ENCODE measurements around the gene AMOTL1.
"Not testable (repeated sequence)": the region's sequence is repeated elsewhere in the genome, so short reads cannot be mapped to it uniquely, and the experiment has no call there.

The AMOTL1 gene

DNA sequence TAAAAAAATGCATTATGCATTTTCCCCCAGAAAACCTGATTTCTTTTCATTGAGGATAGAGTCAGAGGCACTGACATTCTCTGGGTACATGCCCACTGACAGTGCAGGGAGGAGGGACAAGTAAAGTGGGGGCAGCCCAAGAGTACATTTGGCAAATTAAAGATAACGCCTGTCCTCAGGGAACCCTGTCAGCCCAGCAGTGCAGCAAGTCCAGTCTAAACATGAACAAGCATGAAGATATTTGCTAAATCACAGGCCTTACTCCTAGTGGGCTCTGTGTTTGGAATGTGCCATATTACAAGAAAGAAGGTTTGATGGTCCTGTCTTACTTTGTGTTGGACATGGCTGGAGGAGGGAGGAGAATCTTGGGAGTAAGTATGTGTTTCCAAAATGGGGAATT is 37.9 kb downstream of the AMOTL1 start:
- DNase-seq (ENCODE audit: low read depth, low spot score), result no peak
- no peak overlapping the region for H3K4me3 ChIP-seq (ENCODE audit: low read length)

GRCh38 chr11:94806419-94806818 is 38.3 kb downstream of the AMOTL1 start:
- DNase-seq (ENCODE audit: low read depth, low spot score), result no peak
- no peak overlapping the region for H3K4me3 ChIP-seq (ENCODE audit: low read length)

GRCh38 chr11:94809251-94809650 is 41.1 kb downstream of the AMOTL1 start:
- no peak for DNase-seq (ENCODE audit: low read depth, low spot score)
- no peak overlapping the region for H3K4me3 ChIP-seq (ENCODE audit: low read length)

DNA sequence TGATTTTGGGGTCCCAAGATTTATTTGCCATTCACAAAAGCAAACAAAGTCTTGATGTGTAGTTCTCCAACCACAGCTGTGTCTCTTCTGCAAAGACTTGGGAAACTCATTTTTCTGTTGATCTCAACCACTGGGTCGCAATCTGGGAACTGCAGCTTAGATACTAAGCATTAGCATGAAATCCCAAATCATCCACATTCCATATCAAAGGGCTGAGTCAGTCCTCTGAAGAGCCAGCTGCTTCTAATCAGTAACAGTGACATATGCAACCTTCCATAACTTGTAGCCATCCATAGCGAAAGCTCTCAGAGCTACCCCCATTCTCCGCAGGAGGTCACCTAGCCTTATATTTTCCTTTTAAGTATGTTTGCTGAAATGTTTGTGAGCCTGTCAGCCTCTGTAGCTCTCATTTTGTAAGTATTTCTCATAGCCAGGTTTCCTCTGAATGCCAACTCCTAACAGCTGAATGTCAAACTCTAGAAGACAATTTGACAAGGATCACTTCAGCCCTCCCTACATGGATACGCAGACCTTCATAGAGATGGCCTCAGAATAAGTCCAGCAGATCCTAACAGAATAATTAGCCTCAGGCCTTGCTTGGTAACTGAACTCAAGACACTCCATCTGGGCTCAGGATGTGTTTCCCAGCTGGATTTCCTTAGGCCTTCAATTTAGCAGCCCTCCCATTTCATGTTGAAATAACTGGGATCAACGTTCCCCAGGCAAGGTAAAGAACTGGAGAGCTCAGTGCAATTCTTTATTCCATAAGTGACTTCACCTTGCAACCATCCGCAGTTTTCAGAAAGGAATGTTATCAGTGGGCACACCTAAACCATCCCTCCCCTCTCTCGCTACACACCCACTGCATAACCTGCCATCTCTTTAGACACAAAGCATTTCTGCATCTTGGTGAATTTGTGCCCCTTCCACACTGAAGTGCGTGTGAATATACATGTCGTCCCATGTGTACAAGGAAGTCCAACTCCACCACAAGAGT is 44.9 kb downstream of the AMOTL1 start:
- H3K4me3 ChIP-seq (ENCODE audit: low read length); DNase-seq (ENCODE audit: low read depth, low spot score): not testable (repeated sequence)

DNA sequence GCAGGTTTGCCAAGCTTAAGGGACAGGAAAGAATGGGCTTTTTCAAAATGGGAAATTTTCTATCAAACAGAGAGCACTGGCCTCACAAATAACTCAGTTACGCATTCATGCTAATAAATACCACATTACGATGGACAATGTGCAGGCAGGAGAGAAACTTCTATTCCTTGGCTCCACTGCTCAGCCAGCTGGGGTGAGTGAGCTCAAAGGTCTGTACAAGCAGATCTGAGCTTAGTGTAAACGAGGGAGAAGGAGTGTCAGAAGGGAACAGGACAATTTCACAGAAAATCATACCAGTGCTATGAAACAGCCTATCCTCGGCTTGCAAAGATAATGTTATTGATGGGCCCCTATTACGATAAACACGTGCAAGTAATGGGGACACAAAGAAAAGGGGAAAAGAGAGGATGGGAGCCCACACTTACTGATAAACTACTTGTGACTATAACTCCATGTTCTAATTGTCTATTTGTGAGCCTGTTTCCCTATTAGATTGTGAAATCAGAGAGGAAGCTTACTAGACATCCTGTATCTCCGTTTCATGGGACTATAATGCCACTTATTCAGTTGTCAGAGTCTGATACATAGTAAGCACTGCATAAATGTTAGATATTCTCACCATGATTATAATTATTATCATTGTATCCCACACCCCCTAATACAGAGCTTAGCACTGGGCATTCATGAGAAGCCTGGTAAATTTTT is 46.3 kb downstream of the AMOTL1 start:
- H3K4me3 ChIP-seq (ENCODE audit: low read length), result no peak overlapping the region
- DNase-seq (ENCODE audit: low read depth, low spot score), result no peak

DNA sequence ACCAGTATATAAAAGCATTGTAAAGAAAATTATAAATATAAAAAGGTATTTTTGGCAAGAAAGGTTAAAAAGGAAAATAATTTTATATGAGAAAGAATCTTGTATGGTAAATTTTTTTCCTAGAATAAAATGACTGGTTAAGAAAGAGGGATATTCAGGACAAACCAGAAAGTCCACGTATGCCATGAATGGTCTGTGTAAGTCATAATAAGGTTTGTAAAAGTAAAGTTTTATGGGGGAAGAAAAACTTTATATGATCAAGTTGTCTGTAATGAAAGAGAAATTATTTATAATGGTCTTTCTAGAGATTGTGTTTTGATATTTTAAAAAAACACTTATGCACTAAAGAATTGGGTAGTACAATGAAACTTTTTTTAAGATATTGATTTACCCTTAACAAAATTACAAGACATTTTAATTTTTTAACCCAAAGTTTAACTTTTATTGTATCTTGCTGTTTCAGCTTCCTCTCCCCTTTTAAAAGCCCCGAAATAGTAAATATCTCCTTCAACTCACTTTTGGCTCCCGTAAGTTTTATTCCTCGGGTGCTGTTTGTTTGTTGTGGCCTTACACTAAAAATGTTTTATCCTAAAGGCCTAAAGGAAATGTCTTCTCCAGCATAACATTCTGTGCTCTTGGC is 47.7 kb downstream of the AMOTL1 start:
- H3K4me3 ChIP-seq (ENCODE audit: low read length), result no peak overlapping the region
- DNase-seq (ENCODE audit: low read depth, low spot score), result no peak

DNA sequence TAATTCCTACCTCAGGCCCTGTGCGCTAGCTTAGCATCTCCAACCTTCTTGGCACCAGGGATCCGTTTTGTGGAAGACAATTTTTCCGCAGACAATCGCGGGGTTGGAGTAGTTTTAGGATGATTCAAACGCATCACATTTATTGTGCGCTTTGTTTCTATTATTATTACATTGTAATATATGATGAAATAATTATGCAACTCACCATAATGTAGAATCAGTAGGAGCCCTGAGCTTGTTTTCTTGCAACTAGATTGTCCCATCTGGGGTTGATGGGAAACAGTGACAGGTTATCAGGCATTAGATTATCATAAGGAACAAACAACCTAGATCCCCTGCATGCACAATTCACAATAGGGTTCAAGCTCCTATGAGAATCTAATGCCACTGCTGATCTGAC is 52.3 kb downstream of the AMOTL1 start:
- DNase-seq (ENCODE audit: low read depth, low spot score), result no peak
- no peak overlapping the region for H3K4me3 ChIP-seq (ENCODE audit: low read length)

- DNase-seq (ENCODE audit: low read depth, low spot score), result no peak
- no peak overlapping the region for H3K4me3 ChIP-seq (ENCODE audit: low read length)
These were observed 53.3 kb downstream of the AMOTL1 start for GRCh38 chr11:94821439-94821838.

GRCh38 chr11:94822080-94822479 is 53.9 kb downstream of the AMOTL1 start:
- H3K4me3 ChIP-seq (ENCODE audit: low read length), result no peak overlapping the region
- no peak for DNase-seq (ENCODE audit: low read depth, low spot score)

- no peak overlapping the region for H3K4me3 ChIP-seq (ENCODE audit: low read length)
- no peak for DNase-seq (ENCODE audit: low read depth, low spot score)
These were observed 55.1 kb downstream of the AMOTL1 start for GRCh38 chr11:94823102-94823732.

GRCh38 chr11:94825031-94825430 is 56.9 kb downstream of the AMOTL1 start:
- H3K4me3 ChIP-seq (ENCODE audit: low read length), result no peak overlapping the region
- DNase-seq (ENCODE audit: low read depth, low spot score), result no peak

DNA sequence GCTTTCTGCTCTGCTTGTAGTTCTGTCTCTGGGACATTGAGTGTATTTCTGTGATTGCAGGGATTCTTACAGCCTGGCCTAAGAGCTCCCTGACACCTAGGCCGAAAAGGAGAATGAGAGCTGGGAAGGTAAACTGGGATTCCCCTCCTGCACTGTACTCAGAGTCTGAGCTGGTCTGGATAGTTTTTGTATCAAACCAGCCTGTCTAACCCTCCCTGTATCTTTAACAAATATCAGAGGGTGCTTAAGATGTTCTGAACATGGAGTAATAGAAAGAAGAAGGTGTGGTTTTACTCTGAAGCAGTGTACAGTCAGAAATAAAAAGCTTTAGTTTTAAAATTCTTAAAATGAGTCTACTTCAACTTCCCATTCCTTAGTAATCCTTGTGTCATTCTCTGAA is 57.3 kb downstream of the AMOTL1 start:
- DNase-seq (ENCODE audit: low read depth, low spot score), result no peak
- no peak overlapping the region for H3K4me3 ChIP-seq (ENCODE audit: low read length)

DNA sequence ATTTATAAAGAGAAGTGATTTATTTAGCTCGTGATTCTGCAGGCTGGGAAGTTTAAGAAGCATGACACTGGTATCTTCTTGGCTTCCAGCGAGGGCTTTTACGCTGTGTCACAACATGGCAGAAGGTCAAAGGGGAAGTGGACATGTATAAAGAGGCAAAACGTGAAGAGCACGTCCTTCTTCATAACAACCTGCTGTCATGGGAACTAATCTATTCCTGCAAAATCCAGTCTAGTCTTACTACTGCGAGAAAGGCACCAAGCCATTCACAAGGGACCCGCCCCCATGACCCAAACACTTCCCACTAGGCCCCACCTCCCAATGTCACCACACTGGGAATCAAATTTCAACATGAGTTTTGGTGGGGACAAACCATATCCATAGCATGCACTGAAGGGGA is 58.3 kb downstream of the AMOTL1 start:
- H3K4me3 ChIP-seq (ENCODE audit: low read length), result no peak overlapping the region
- no peak for DNase-seq (ENCODE audit: low read depth, low spot score)

DNA sequence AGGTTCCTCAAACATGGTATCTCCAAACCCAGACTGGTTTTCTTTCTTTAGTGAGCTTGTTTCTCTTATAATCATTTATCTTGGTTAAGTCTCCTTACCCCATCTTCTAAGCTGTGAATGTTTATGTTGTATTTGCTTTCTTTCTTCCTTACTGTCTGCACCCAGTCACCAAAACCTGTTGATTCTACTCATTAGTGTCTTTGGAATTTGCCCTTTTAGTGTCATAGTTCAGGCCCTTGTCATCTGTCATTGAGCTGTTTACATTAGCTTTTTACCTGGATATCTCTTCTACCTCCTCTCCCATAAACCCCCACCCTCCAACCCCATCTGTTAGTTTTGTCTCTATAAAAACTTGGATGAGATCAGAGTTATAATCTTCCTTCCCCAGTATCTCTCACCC is 59.9 kb downstream of the AMOTL1 start:
- no peak for DNase-seq (ENCODE audit: low read depth, low spot score)
- H3K4me3 ChIP-seq (ENCODE audit: low read length), result no peak overlapping the region

DNA sequence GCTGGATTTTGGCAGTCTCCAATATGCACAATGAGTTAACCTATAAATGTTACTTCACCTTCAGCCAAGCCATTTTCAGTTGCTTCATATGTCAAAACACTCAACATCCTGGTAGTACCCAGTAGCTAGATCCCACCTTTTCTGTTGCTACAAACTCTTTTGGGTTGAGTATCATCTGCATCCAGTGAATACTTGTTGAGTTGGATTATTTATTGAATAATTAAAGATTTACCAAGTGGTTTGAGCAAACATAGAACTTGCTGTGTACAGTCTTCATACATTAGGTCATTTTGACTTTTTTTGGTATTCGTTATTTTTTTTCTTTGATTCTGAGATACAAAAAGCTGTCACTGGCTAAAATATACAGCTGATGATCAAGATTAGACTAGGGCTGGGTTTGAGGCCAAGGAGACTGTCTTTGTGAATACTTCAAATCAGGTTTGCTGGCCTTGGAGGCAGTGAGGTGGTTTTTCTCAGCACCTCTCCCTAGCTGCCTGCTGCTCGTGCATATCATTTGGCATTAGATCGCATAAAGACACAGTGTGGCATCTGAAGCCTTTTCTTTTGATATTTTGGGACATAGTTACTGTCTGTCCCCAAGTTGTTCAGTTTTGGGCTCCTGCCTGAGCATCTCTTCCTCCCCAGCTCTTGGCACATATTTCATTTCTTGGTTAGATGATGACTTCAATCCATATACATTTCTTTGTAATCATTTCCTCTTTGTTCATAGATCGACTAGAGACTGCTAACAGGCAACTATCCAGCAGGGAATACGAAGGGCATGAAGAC is 62.8 kb downstream of the AMOTL1 start:
- DNase-seq (ENCODE audit: low read depth, low spot score), result no peak
- H3K4me3 ChIP-seq (ENCODE audit: low read length), result no peak overlapping the region

DNA sequence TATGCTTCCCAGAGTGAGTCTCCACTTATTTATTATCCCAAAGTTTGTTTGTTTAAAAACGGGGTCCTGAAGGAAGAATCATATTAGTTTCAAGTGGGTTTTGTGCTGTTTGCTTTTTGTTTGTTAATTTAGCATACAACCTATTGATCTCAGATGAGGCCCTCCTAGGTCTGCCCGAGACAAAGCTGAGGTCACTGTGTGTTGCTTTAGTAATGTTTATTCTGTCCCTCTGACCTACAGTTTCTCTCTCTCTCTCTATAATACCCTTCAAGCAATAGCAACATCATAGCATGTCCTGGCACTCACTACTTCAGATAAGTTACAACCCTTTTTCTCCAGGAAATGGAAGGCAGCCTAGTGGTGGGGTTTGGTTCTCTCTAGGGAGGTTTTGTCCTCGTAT is 63.4 kb downstream of the AMOTL1 start:
- no peak overlapping the region for H3K4me3 ChIP-seq (ENCODE audit: low read length)
- no peak for DNase-seq (ENCODE audit: low read depth, low spot score)

DNA sequence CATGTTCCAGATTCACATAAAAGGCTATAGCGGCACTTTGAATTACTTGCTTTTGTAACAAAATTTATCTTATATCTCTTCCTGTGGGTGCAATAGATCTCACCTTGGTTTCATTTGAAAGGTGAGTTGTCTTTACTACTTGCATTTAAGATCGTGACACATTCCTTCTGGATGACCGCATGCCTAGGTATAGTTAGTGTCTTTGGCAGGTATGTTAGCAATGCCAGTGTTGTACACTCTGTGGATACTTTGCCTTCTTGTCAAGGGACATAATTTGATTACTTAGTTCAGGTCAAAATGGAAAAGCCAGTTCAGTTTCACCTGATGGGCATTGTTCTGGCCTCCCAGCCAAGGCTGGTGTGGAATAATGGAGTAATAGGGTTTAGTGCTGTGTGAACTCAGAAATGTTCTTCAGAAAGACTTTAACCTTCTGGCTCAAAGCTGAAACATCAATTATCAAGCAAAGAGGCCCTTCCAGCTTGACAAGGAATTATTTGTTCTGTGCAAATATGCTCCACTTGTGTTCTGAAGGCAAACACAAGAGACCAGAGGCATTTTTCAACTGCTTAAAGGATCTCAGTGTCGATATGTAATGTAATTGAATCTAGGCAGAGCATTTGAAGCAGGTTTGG is 64.6 kb downstream of the AMOTL1 start:
- H3K4me3 ChIP-seq (ENCODE audit: low read length), result no peak overlapping the region
- no peak for DNase-seq (ENCODE audit: low read depth, low spot score)

DNA sequence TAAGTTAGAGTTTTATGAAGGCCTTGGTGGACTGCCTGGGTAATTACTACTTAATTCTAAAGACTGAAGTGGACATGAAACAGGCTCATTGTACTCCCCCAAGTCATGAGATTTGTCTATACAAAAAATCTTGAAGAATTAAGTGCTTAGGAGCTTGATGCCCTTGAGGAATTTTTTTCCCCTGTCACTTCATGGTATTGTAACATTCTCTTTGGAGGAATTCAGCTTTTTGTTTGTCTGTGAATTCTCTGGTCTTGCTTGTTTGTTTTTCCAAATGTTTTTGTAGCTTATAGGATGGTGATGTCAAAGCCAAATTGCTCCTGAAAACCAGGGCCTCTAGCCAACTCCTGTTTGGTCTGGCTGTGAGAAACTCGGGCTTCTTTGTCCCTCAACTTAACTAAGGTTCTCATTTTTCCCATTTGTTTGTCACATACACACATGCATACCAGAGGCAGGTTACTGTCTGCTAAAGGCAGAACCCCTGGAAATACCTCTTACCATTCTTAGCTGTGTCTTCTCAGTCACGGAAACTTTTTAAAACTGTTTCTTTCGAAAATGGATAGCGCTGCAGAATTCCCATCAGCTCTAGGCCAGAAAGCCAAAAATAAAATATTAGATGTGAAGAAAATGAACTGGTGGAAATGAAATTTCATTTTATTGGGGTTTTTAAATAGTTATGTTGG is 66.9 kb downstream of the AMOTL1 start:
- H3K4me3 ChIP-seq (ENCODE audit: low read length), result no peak overlapping the region
- no peak for DNase-seq (ENCODE audit: low read depth, low spot score)

Measured in Jurkat, Clone E6-1 (cell line).